Muscle of leg (tissue), 16 donors: ENCODE measurements around the gene NUDT16L1. TPM values are rescaled to one million over a fixed set of nuclear protein-coding genes. Genes with fewer than 3 reads are reported as not detected.
A peak's percentile ranks its signal among the peaks of the same experiment; 100 is the strongest.
"Not testable (repeated sequence)": the region's sequence is repeated elsewhere in the genome, so short reads cannot be mapped to it uniquely, and the experiment has no call there.

ENCODE experiments used
- DNase-seq: peaks from one replicate; pipeline ENCODE4 v3.0.0; 2013
- H3K27ac ChIP-seq: one replicate; pipeline ENCODE4 v1.5.1; 2013; ENCODE audit warnings: mild to moderate bottlenecking, low read length, control low read depth
- H3K27me3 ChIP-seq: one replicate; pipeline ENCODE4 v1.6.1; 2013; ENCODE audit warnings: low read length; ENCODE audit not compliant: control insufficient read depth, insufficient read depth
- H3K36me3 ChIP-seq: one replicate; pipeline ENCODE4 v1.6.1; 2013; ENCODE audit warnings: low read length; ENCODE audit not compliant: control insufficient read depth, insufficient read depth
- H3K4me1 ChIP-seq: one replicate; pipeline ENCODE4 v1.6.1; 2013; ENCODE audit warnings: low read length; ENCODE audit not compliant: control insufficient read depth, insufficient read depth
- H3K4me3 ChIP-seq: one replicate; pipeline ENCODE4 v1.5.1; 2013; ENCODE audit warnings: low read length, control low read depth
- H3K9me3 ChIP-seq: replicated peaks from 2 replicates; pipeline ENCODE4 v1.6.1; 2013; ENCODE audit warnings: low read depth, low read length; ENCODE audit not compliant: control insufficient read depth
- WGBS: methylation state at CpG from one replicate; pipeline ENCODE4 v1.1.5; 2013; ENCODE audit warnings: missing lambda C conversion rate; ENCODE audit not compliant: insufficient coverage; 5-methylcytosine and 5-hydroxymethylcytosine counted together
- long read RNA-seq, 11 donors: transcript quantifications; one replicate each; lab custom pipeline, GENCODE V29; 2026
- polyA plus RNA-seq, 8 donors: library from polyadenylated mRNA; unstranded; fragments of 120-200 nt; gene quantifications; one replicate each; pipeline versions ENCODE4 v1.2.1 to v1.2.3, GENCODE V29; 2013; ENCODE audit warnings: inconsistent platforms in 1 of 8, low replicate concordance in 1 of 8; ENCODE audit not compliant: insufficient read length in 8 of 8, insufficient read depth in 1 of 8
- total RNA-seq: library from RNA; stranded (reverse); fragments of 120-200 nt; gene quantifications from one replicate; pipeline ENCODE4 v1.2.4, GENCODE V29; 2013

Gene NUDT16L1
- 26.0 TPM for total RNA-seq
- 10 to 100 TPM; 24.9 to 32.2 (median 28.2) TPM for polyA plus RNA-seq
- long read RNA-seq, donor 1, transcript NUDT16L1-201 (3 exons, 1,349 nt) = major isoform, 6 of 7 reads
- long read RNA-seq, donor 1, partial matches to known transcripts = 0 of 7 reads
- long read RNA-seq, donor 1, other reads (novel, unspliced or antisense) = 0 of 7 reads
- long read RNA-seq, donor 2, partial matches to known transcripts = 0 of 1 reads
- long read RNA-seq, donor 2, other reads (novel, unspliced or antisense) = 0 of 1 reads
- long read RNA-seq, donor 3, transcript NUDT16L1-201 (3 exons, 1,349 nt) = major isoform, 22 of 28 reads
- long read RNA-seq, donor 3, partial matches to known transcripts = 0 of 28 reads
- long read RNA-seq, donor 3, other reads (novel, unspliced or antisense) = 0 of 28 reads
- long read RNA-seq, donor 4, transcript NUDT16L1-201 (3 exons, 1,349 nt) = major isoform, 15 of 17 reads
- long read RNA-seq, donor 4, partial matches to known transcripts = 0 of 17 reads
- long read RNA-seq, donor 4, other reads (novel, unspliced or antisense) = 0 of 17 reads
- long read RNA-seq, donor 5, transcript NUDT16L1-201 (3 exons, 1,349 nt) = major isoform, 37 of 53 reads
- long read RNA-seq, donor 5, partial matches to known transcripts = 8 of 53 reads
- long read RNA-seq, donor 5, other reads (novel, unspliced or antisense) = 0 of 53 reads
- long read RNA-seq, donor 6, transcript NUDT16L1-201 (3 exons, 1,349 nt) = major isoform, 29 of 32 reads
- long read RNA-seq, donor 6, partial matches to known transcripts = 0 of 32 reads
- long read RNA-seq, donor 6, other reads (novel, unspliced or antisense) = 0 of 32 reads
- long read RNA-seq, donor 7, transcript NUDT16L1-201 (3 exons, 1,349 nt) = major isoform, 27 of 32 reads
- long read RNA-seq, donor 7, partial matches to known transcripts = 0 of 32 reads
- long read RNA-seq, donor 7, other reads (novel, unspliced or antisense) = 0 of 32 reads
- long read RNA-seq, donor 8, transcript NUDT16L1-201 (3 exons, 1,349 nt) = major isoform, 11 of 12 reads
- long read RNA-seq, donor 8, partial matches to known transcripts = 0 of 12 reads
- long read RNA-seq, donor 8, other reads (novel, unspliced or antisense) = 0 of 12 reads
- long read RNA-seq, donor 9, transcript NUDT16L1-201 (3 exons, 1,349 nt) = major isoform, 17 of 26 reads
- long read RNA-seq, donor 9, partial matches to known transcripts = 8 of 26 reads
- long read RNA-seq, donor 9, other reads (novel, unspliced or antisense) = 0 of 26 reads
- long read RNA-seq, donor 10, transcript NUDT16L1-201 (3 exons, 1,349 nt) = major isoform, 17 of 33 reads
- long read RNA-seq, donor 10, partial matches to known transcripts = 11 of 33 reads
- long read RNA-seq, donor 10, other reads (novel, unspliced or antisense) = 0 of 33 reads
- long read RNA-seq, donor 11, transcript NUDT16L1-201 (3 exons, 1,349 nt) = major isoform, 12 of 13 reads
- long read RNA-seq, donor 11, partial matches to known transcripts = 0 of 13 reads
- long read RNA-seq, donor 11, other reads (novel, unspliced or antisense) = 0 of 13 reads

- H3K27ac ChIP-seq = peak within 1 kb of the TSS; percentile 78
- peaks cover 42% of the 10 kb centered on the region for H3K4me1 ChIP-seq
- DNase-seq = peak; percentile 99
- H3K4me3 ChIP-seq = peak within 1 kb of the TSS; percentile 83
- no peaks in the 10 kb centered on the region for H3K9me3 ChIP-seq
- peaks cover 58% of the 10 kb centered on the region for H3K36me3 ChIP-seq
- no peaks in the 10 kb centered on the region for H3K27me3 ChIP-seq
- under 1% methylated on average over 91 of the region's 91 CpGs for WGBS
These were observed at the start of gene NUDT16L1 for GRCh38 chr16:4693296-4693955. NUDT16L1 (plus strand) TSS chr16:4693562; CDS start chr16:4693727, 165 bp downstream.

DNA sequence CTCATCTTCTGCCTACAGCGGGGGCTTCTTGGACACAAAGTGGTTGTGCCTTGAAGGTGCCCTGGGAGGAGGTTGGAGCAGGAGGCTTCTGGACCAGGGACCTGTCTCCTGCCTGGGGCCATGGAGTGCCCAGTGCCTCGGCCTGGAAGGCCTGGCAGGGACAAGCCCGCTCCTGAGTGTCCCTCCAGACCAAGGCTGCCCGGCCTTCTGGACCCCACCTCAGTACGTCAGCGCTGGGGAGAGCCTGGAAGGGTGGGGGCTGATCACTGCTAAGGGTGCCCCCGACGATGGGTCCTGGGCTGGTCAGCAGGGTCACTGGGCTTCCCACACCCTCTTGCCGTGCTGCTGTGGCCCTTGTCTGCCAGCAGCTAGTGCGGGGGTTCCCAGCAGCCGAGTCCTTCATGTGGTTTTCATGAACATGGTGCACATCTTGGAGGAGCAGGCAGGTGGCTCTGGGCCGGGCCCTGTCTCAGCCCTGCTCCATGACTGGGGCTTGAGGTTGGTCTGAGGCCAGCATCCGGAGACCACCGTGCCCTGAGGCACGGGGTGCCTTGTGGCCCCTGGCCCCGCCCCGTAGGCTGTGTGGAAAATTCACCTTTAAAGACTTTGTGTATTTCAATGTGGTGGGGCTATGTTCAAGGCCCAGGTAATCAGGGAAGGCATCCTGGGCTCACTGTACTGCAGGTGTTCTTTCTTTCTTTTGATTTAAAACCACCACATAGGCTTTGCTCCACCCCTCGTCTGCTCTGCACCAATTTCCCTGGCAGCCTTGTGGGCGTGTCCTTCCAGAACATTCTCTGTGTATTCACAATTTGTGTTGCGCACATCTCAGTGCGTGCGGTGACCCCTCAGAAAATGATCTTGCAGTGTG, 46.4 kb upstream of the NUDT16L1 start:
- no peak overlapping the region for H3K27ac ChIP-seq
- DNase-seq = no peak
- H3K27me3 ChIP-seq = no peaks in the 10 kb centered on the region
- peaks cover 40% of the 10 kb centered on the region for H3K36me3 ChIP-seq
- H3K4me1 ChIP-seq = no peaks in the 10 kb centered on the region
- 94% methylated on average over 17 of the region's 22 CpGs for WGBS
- H3K9me3 ChIP-seq = peaks cover 5% of the 10 kb centered on the region
- no peak overlapping the region for H3K4me3 ChIP-seq

DNA sequence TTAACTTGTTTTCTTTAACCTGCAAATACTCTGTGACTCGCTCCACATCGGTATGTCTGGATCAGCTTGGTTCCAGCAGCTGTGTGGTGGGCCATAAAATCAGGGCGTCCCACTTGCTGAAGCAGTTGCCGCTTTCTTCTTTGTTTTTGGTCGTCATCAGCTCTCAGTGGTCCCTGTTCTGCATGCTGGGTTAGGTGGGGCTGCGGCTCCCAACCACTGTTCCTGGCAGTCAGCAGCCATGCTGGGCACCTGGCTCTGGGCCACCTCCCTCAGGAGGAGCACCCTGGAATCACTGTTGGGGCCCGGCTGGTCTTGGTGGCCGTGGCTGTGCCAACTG, 45.8 kb upstream of the NUDT16L1 start:
- Histone ChIP-seq H3K9me3 (peaks cover 5% of the 10 kb centered on the region), H3K27ac (no peak overlapping the region), H3K36me3 (peaks cover 46% of the 10 kb centered on the region), H3K27me3 (no peaks in the 10 kb centered on the region), H3K4me1 (no peaks in the 10 kb centered on the region), H3K4me3 (no peak overlapping the region)
- WGBS = 99% methylated on average over 6 of the region's 8 CpGs
- peak; percentile 0 for DNase-seq

DNA sequence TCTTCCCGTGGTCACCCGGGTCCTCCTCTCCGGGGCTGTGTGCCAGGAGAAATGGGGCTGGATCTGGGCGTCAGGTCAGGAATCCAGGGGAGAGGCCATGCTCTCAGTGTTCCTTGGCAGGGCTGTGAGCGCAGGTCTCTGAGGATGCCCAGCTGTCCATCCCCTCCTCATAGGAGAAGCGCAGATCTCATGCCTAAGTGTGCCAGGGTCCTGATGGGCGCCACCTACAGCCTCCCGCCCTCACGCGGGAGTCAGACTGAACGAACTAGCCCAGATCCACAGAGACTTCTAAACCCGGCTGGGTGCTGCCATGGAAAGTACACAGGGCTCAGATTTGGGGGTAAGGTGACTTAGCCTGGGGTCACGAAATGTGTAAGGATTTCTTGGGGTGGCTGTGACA, 44.4 kb upstream of the NUDT16L1 start:
- DNase-seq = no peak
- WGBS = 96% methylated on average over 7 of the region's 13 CpGs
- H3K27ac ChIP-seq = no peak overlapping the region
- peaks cover 5% of the 10 kb centered on the region for H3K9me3 ChIP-seq
- no peaks in the 10 kb centered on the region for H3K4me1 ChIP-seq
- H3K4me3 ChIP-seq = no peak overlapping the region
- no peaks in the 10 kb centered on the region for H3K27me3 ChIP-seq
- peaks cover 56% of the 10 kb centered on the region for H3K36me3 ChIP-seq

GRCh38 chr16:4649744-4650442, 43.5 kb upstream of the NUDT16L1 start:
- 96% methylated on average over 20 of the region's 25 CpGs for WGBS
- Histone ChIP-seq H3K27me3 (no peaks in the 10 kb centered on the region), H3K27ac (no peak overlapping the region), H3K4me1 (no peaks in the 10 kb centered on the region), H3K36me3 (peaks cover 65% of the 10 kb centered on the region), H3K9me3 (peaks cover 5% of the 10 kb centered on the region), H3K4me3 (no peak overlapping the region)
- no peak for DNase-seq

DNA sequence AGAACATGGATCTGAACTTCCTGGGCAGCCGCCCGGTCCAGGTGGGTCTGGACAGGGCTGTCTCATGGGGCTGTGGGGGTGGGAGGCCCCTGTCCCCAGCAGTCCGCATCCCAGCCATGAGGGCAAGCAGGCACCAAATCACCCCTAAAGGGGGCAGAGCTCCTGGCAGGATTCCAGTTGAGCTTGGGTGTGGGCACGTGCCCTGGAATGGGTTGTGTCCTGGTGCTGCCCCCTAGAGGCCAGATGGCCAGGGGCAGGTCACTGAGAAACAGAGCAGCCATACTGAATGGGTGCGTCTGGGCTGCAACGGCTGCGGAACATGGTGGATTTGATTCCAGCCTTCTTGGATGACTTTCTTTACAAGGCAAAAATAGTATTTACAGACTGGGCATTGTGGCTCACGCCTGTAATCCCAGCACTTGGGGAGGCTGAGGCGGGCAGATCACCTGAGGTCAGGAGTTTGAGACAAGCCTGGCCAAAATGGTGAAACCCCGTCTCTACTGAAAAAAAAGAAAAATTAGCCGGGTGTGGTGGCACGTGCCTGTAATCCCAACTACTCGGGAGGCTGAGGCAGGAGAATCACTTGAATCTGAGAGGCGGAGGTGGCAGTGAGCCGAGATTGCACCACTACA, 42.8 kb upstream of the NUDT16L1 start:
- WGBS = 80% methylated on average over 7 of the region's 15 CpGs

DNA sequence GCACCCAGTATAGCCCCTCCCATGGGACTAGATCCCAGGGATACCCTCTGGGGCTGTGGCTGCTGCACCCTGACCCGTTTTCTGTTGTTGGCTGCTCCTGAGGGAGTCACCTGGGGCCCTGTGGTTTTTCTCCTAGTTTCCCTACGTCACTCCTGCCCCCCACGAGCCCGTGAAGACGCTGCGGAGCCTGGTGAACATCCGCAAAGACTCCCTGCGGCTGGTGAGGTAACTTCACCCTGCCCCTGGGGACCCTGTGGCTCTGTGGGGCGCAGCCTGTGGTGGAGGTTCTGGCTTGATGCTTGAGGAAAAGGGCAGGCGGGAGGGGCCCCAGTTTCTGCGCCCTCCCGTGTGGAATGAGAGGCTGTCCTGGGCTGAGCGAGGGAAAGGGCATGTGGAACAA, 41.5 kb upstream of the NUDT16L1 start:
- H3K27ac ChIP-seq = no peak overlapping the region
- no peak overlapping the region for H3K4me3 ChIP-seq
- H3K27me3 ChIP-seq = no peaks in the 10 kb centered on the region
- DNase-seq = no peak
- 86% methylated on average over 13 of the region's 13 CpGs for WGBS
- no peaks in the 10 kb centered on the region for H3K4me1 ChIP-seq
- H3K9me3 ChIP-seq = peaks cover 5% of the 10 kb centered on the region
- peaks cover 70% of the 10 kb centered on the region for H3K36me3 ChIP-seq

More for the DNA sequence above, 42.8 kb upstream of the NUDT16L1 start:
- H3K9me3 ChIP-seq, H3K27ac ChIP-seq, H3K4me1 ChIP-seq, H3K4me3 ChIP-seq, H3K27me3 ChIP-seq: not testable (repeated sequence)
- H3K36me3 ChIP-seq = peaks cover 64% of the 10 kb centered on the region
- peak; percentile 48 for DNase-seq

GRCh38 chr16:4652561-4652960, 40.8 kb upstream of the NUDT16L1 start:
- no peaks in the 10 kb centered on the region for H3K27me3 ChIP-seq
- DNase-seq = no peak
- peaks cover 70% of the 10 kb centered on the region for H3K36me3 ChIP-seq
- H3K4me3 ChIP-seq = no peak overlapping the region
- WGBS = 92% methylated on average over 24 of the region's 25 CpGs
- H3K4me1 ChIP-seq = no peaks in the 10 kb centered on the region
- H3K27ac ChIP-seq = no peak overlapping the region
- H3K9me3 ChIP-seq = peaks cover 3% of the 10 kb centered on the region
